Gastroesophageal sphincter (tissue), 4 donors: ENCODE results near the gene CDK5R2. TPM values are rescaled to one million over a fixed set of nuclear protein-coding genes. Genes with fewer than 3 reads are reported as not detected.

ENCODE experiments used
- ATAC-seq: fragments of 150-250 bp; one replicate; pipeline ENCODE4 v1.9.1; 2016; ENCODE audit warnings: mild to moderate bottlenecking, moderate library complexity
- H3K27ac ChIP-seq, 4 donors: fragments of 200-600 bp; sonication (generic) in 3 of 4; 1 replicate in 3 of 4; 2 replicates in 1 of 4; pipeline ENCODE4 v1.5.1; 2016 to 2019
- H3K27me3 ChIP-seq: fragments of 200-600 bp; sonication (generic); one replicate; pipeline ENCODE4 v1.5.1; 2019
- H3K36me3 ChIP-seq, 2 donors: fragments of 200-600 bp; sonication (generic); one replicate each; pipeline ENCODE4 v1.5.1; 2019; ENCODE audit warnings: control low read depth in 1 of 2
- H3K4me1 ChIP-seq, 3 donors: fragments of 200-600 bp; sonication (generic); 1 replicate in 2 of 3; 2 replicates in 1 of 3; pipeline ENCODE4 v1.5.1; 2016 to 2019; ENCODE audit warnings: control low read depth in 2 of 3
- H3K4me3 ChIP-seq, 2 donors: fragments of 200-600 bp; sonication (generic); one replicate each; pipeline ENCODE4 v1.5.1; 2019; ENCODE audit warnings: mild to moderate bottlenecking in 1 of 2, moderate library complexity in 1 of 2
- H3K9me3 ChIP-seq, 3 donors: fragments of 200-600 bp; sonication (generic); one replicate each; pipeline ENCODE4 v1.5.1; 2017 to 2019; ENCODE audit warnings: control low read depth in 2 of 3
- CTCF ChIP-seq, 4 experiments: fragments of 200-600 bp in 2 of 4; fragments of 450-650 bp in 2 of 4; sonication (generic) in 1 of 4; IDR thresholded peaks; one replicate each; pipeline ENCODE4 v1.5.1; 2017 to 2019; ENCODE audit warnings: antibody characterized with exemption in 4 of 4, mild to moderate bottlenecking in 2 of 4, moderate library complexity in 2 of 4
- EP300 ChIP-seq: sonication (generic); formaldehyde crosslinking; IDR thresholded peaks from one replicate; pipeline ENCODE4 v1.6.1; 2017; ENCODE audit warnings: antibody characterized with exemption, mild to moderate bottlenecking
- POLR2A ChIP-seq, 2 donors: fragments of 450-650 bp; IDR thresholded peaks; one replicate each; pipeline ENCODE4 v1.6.1; 2017; ENCODE audit warnings: antibody characterized with exemption in 2 of 2, mild to moderate bottlenecking in 2 of 2, moderate library complexity in 1 of 2
- POLR2AphosphoS5 ChIP-seq: sonication (generic); formaldehyde crosslinking; IDR thresholded peaks from one replicate; pipeline ENCODE4 v1.6.1; 2017; ENCODE audit warnings: antibody characterized with exemption
- WGBS, 2 donors: methylation state at CpG; one replicate each; pipeline ENCODE4 v1.1.5; 2018; ENCODE audit warnings: low coverage in 1 of 2; 5-methylcytosine and 5-hydroxymethylcytosine counted together
- small RNA-seq, 4 donors: library from RNA; depleted of rRNA; stranded (forward); fragments of <200 nt; gene quantifications; one replicate each; pipeline ENCODE3, GENCODE V24; 2016
- total RNA-seq, 4 donors: library from RNA; depleted of rRNA; stranded (reverse); fragments of >200 nt; gene quantifications; one replicate each; pipeline ENCODE4 v1.1.0, GENCODE V29; 2016

CDK5R2 gene
- total RNA-seq, 4 donors from 2014 or later = 0.27 to 0.35 TPM; not detected in 2

- H3K4me1 ChIP-seq = no peaks in the 10 kb centered on the region
- H3K27ac ChIP-seq = no peak overlapping the region
- H3K9me3 ChIP-seq = no peaks in the 10 kb centered on the region
- ATAC-seq = no peak
- WGBS, 2 donors = 8 to 47% methylated on average over 2 of the region's 6 CpGs
- peaks cover 76% of the 10 kb centered on the region for H3K27me3 ChIP-seq
- no peaks in the 10 kb centered on the region for H3K36me3 ChIP-seq
- no peak for TF ChIP-seq EP300
- TF ChIP-seq POLR2AphosphoS5 = no peak
- TF ChIP-seq CTCF (IDR thresholded peaks at IDR 0.05) = no peak
- no peak for TF ChIP-seq POLR2A (IDR thresholded peaks at IDR 0.05)
- H3K4me3 ChIP-seq = no peak overlapping the region
These were observed 50.8 kb downstream of the CDK5R2 start for GRCh38 chr2:219010162-219010756.

GRCh38 chr2:219010873-219011272 lies 51.4 kb downstream of the CDK5R2 start:
- H3K4me3 ChIP-seq = no peak overlapping the region
- no peak overlapping the region for H3K27ac ChIP-seq
- no peaks in the 10 kb centered on the region for H3K9me3 ChIP-seq
- no peak for ATAC-seq
- no peaks in the 10 kb centered on the region for H3K4me1 ChIP-seq
- H3K36me3 ChIP-seq = no peaks in the 10 kb centered on the region
- WGBS, 2 donors = 59 to 79% methylated on average over 3 of the region's 5 CpGs
- TF ChIP-seq CTCF (IDR thresholded peaks at IDR 0.05) = no peak
- no peak for TF ChIP-seq POLR2A (IDR thresholded peaks at IDR 0.05)
- no peak for TF ChIP-seq POLR2AphosphoS5
- no peak for TF ChIP-seq EP300
- H3K27me3 ChIP-seq = peaks cover 70% of the 10 kb centered on the region

Small RNA genes within 50 kb of the gene (small RNA-seq; reads per million reads assigned to genes)
- gene MIR375 = 5.1 to 65.2 (median 9.7) reads per million in 4 donors
- 0 reads per million in 4 donors for gene RNU6-642P

Other genes with a start within 250 kb of the CDK5R2 start
- 10 to 100 TPM in 2 of 4 donors, 1 to 10 TPM in 2; 6.5 to 12.1 (median 8.7) TPM for gene TTLL4, start 248.8 kb upstream of the CDK5R2 start, total RNA-seq
- gene CYP27A1, start 177.5 kb upstream of the CDK5R2 start, total RNA-seq = 10 to 100 TPM; 20.9 to 29.0 (median 23.5) TPM
- gene PRKAG3, start 127.9 kb upstream of the CDK5R2 start, total RNA-seq = not detected
- gene WNT6, start 99.9 kb upstream of the CDK5R2 start, total RNA-seq = 1 to 10 TPM; 1.3 to 4.2 (median 4.0) TPM
- not detected for gene WNT10A, start 78.8 kb upstream of the CDK5R2 start, total RNA-seq
- not detected for gene FEV, start 25.5 kb downstream of the CDK5R2 start, total RNA-seq
- gene CRYBA2, start 33.8 kb downstream of the CDK5R2 start, total RNA-seq = not detected
- gene CFAP65, start 81.8 kb downstream of the CDK5R2 start, total RNA-seq = not detected
- gene IHH, start 101.3 kb downstream of the CDK5R2 start, total RNA-seq = under 1 TPM in 1 of 4 donors, not detected in 3; 0.23 TPM
- gene NHEJ1, start 201.1 kb downstream of the CDK5R2 start, total RNA-seq = 10 to 100 TPM; 12.8 to 25.5 (median 17.4) TPM
- 1 to 10 TPM in 1 of 4 donors, under 1 TPM in 2, not detected in 1; 0.23 to 1.1 (median 0.27) TPM for gene SLC23A3, start 210.4 kb downstream of the CDK5R2 start, total RNA-seq
- 10 to 100 TPM; 50.6 to 82.0 (median 66.0) TPM for gene CNPPD1, start 217.3 kb downstream of the CDK5R2 start, total RNA-seq
- gene RETREG2, start 218.6 kb downstream of the CDK5R2 start, total RNA-seq = 10 to 100 TPM; 49.8 to 63.7 (median 57.6) TPM
- 10 to 100 TPM; 34.7 to 44.5 (median 37.6) TPM for gene ZFAND2B, start 247.1 kb downstream of the CDK5R2 start, total RNA-seq